GM19043 (cell line): ENCODE data around the gene RSRC1.
"Not testable (repeated sequence)": the region's sequence is repeated elsewhere in the genome, so short reads cannot be mapped to it uniquely, and the experiment has no call there.

Experiments used
- ATAC-seq: cut with Tn5 transposase; IDR thresholded peaks from one replicate; pipeline ENCODE4 v1.9.1; 2021; ENCODE audit warnings: low read depth; ENCODE audit not compliant: unreplicated experiment

The RSRC1 gene

GRCh38 chr3:158381262-158381868 lies 271.5 kb downstream of the RSRC1 start:
- no peak for ATAC-seq

GRCh38 chr3:158382479-158382878 lies 272.6 kb downstream of the RSRC1 start:
- no peak for ATAC-seq

GRCh38 chr3:158384019-158384418 lies 274.1 kb downstream of the RSRC1 start:
- ATAC-seq, result peak; percentile 59

GRCh38 chr3:158395421-158395820 lies 285.5 kb downstream of the RSRC1 start:
- no peak for ATAC-seq

- no peak for ATAC-seq
These were observed 292.7 kb downstream of the RSRC1 start for GRCh38 chr3:158402590-158402989.

GRCh38 chr3:158403013-158403412 lies 293.1 kb downstream of the RSRC1 start:
- no peak for ATAC-seq

- ATAC-seq, result no peak
These were observed 294.3 kb downstream of the RSRC1 start for GRCh38 chr3:158404131-158404718.

GRCh38 chr3:158405507-158405906 lies 295.6 kb downstream of the RSRC1 start:
- ATAC-seq, result no peak

GRCh38 chr3:158407844-158408517 lies 298.1 kb downstream of the RSRC1 start:
- no peak for ATAC-seq

- not testable (repeated sequence) for ATAC-seq
These were observed 298.6 kb downstream of the RSRC1 start for GRCh38 chr3:158408518-158408897.

- ATAC-seq, result no peak
These were observed 308.1 kb downstream of the RSRC1 start for GRCh38 chr3:158418035-158418434.

- no peak for ATAC-seq
These were observed 310.1 kb downstream of the RSRC1 start for GRCh38 chr3:158419820-158420653.

GRCh38 chr3:158420654-158421396 lies 310.9 kb downstream of the RSRC1 start:
- peak; percentile 90 for ATAC-seq

GRCh38 chr3:158430448-158430847 lies 320.6 kb downstream of the RSRC1 start:
- ATAC-seq, result no peak

- ATAC-seq, result no peak
These were observed 321.1 kb downstream of the RSRC1 start for GRCh38 chr3:158430968-158431367.

- no peak for ATAC-seq
These were observed 321.9 kb downstream of the RSRC1 start for GRCh38 chr3:158431829-158432228.

GRCh38 chr3:158434412-158435038 lies 324.6 kb downstream of the RSRC1 start:
- ATAC-seq, result peak; percentile 83

- ATAC-seq, result peak; percentile 95
These were observed 333.7 kb downstream of the RSRC1 start for GRCh38 chr3:158443632-158444031.

GRCh38 chr3:158447408-158447807 lies 337.5 kb downstream of the RSRC1 start:
- ATAC-seq, result no peak
